ENCODE data around the gene MRPS5. TPM values are rescaled to one million over a fixed set of nuclear protein-coding genes. Genes with fewer than 3 reads are reported as not detected.

Gene MRPS5
- total RNA-seq: 32.9 to 42.4 TPM (median 33.6 TPM) in 3 replicates
- long read RNA-seq, transcript MRPS5-201 (12 exons, 1,652 nt): major isoform, 45 of 51 reads
- long read RNA-seq, partial matches to known transcripts: 2 of 51 reads
- long read RNA-seq, other reads (novel, unspliced or antisense): 1 of 51 reads

GRCh38 chr2:95121407-95122196 lies at the start of gene MRPS5:
Gene MRPS5, minus strand, starts transcription at chr2:95121808. Its CDS starts 17 bp downstream, at chr2:95121791.
- peaks cover 2% of the 10 kb centered on the region for H3K36me3 Mint-ChIP-seq (ENCODE audit: low read depth)
- H3K9me3 Mint-ChIP-seq (ENCODE audit: low read depth): no peaks in the 10 kb centered on the region
- H3K27me3 Mint-ChIP-seq (ENCODE audit: low read depth): no peaks in the 10 kb centered on the region
- peak within 1 kb of the TSS; percentile 89 for H3K27ac Mint-ChIP-seq (ENCODE audit: unreplicated experiment)
- peak; percentile 95 for DNase-seq (ENCODE audit: low spot score)
- peak within 1 kb of the TSS; percentile 94 for H3K4me3 Mint-ChIP-seq (ENCODE audit: unreplicated experiment)
- TF ChIP-seq, protein P1, sequence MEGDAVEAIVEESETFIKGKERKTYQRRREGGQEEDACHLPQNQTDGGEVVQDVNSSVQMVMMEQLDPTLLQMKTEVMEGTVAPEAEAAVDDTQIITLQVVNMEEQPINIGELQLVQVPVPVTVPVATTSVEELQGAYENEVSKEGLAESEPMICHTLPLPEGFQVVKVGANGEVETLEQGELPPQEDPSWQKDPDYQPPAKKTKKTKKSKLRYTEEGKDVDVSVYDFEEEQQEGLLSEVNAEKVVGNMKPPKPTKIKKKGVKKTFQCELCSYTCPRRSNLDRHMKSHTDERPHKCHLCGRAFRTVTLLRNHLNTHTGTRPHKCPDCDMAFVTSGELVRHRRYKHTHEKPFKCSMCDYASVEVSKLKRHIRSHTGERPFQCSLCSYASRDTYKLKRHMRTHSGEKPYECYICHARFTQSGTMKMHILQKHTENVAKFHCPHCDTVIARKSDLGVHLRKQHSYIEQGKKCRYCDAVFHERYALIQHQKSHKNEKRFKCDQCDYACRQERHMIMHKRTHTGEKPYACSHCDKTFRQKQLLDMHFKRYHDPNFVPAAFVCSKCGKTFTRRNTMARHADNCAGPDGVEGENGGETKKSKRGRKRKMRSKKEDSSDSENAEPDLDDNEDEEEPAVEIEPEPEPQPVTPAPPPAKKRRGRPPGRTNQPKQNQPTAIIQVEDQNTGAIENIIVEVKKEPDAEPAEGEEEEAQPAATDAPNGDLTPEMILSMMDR (IDR thresholded peaks at IDR 0.05): peak; percentile 68
- H3K4me1 Mint-ChIP-seq (ENCODE audit: low read depth): peaks cover 35% of the 10 kb centered on the region

- H3K27me3 Mint-ChIP-seq (ENCODE audit: low read depth): no peaks in the 10 kb centered on the region
- no peak for DNase-seq (ENCODE audit: low spot score)
- peaks cover 32% of the 10 kb centered on the region for H3K4me1 Mint-ChIP-seq (ENCODE audit: low read depth)
- peak overlapping the region; percentile 98 for H3K27ac Mint-ChIP-seq (ENCODE audit: unreplicated experiment)
- no peaks in the 10 kb centered on the region for H3K36me3 Mint-ChIP-seq (ENCODE audit: low read depth)
- TF ChIP-seq, protein P1 (IDR thresholded peaks at IDR 0.05): no peak
- H3K9me3 Mint-ChIP-seq (ENCODE audit: low read depth): no peaks in the 10 kb centered on the region
- peak overlapping the region; percentile 99 for H3K4me3 Mint-ChIP-seq (ENCODE audit: unreplicated experiment)
These were observed 44.6 kb upstream of the MRPS5 start for GRCh38 chr2:95166065-95166763.

DNA sequence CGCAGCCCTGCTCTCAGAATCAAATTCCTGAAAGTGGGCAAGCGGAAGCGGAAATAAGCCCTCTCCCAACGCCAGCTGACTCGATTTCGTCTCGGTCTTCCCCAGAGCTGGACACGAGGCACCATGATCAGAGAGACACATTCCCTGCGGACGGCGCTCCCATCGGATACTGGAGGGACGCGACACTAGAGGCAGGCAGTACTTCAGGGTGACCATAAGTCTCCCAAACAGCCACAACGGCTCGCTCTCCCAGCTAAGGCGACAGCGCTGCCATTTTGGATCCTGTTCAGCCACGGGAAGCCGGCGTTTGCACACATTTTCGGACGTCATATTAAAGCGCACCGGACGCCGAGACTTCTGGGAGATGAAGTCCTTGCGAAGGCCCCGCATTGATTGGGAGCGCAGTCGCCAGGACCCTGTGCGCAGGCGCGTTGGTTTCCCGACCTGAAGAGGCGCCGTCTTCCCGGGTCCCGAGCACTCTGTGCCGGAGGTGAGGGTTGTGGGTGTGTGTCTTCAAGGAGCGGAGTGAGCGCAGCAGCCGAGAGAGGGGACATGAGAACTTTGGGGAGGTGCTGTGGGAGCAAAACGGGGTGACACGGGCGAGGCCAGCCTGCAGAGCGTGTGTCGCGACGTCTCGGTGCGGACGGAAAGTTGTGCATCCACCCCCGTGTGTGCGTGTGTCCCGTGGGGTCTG lies 43.9 kb upstream of the MRPS5 start, which contains the start of gene ZNF2:
ZNF2 (plus strand) TSS at position 439 of the 694 bp plus-strand sequence. CDS start 10,418 bp downstream, outside the sequence.
- peaks cover 32% of the 10 kb centered on the region for H3K4me1 Mint-ChIP-seq (ENCODE audit: low read depth)
- H3K27me3 Mint-ChIP-seq (ENCODE audit: low read depth): no peaks in the 10 kb centered on the region
- H3K36me3 Mint-ChIP-seq (ENCODE audit: low read depth): no peaks in the 10 kb centered on the region
- peak; percentile 98 for DNase-seq (ENCODE audit: low spot score)
- TF ChIP-seq, protein P1 (IDR thresholded peaks at IDR 0.05): peak; percentile 33
- H3K4me3 Mint-ChIP-seq (ENCODE audit: unreplicated experiment): peak within 1 kb of the TSS; percentile 99
- no peaks in the 10 kb centered on the region for H3K9me3 Mint-ChIP-seq (ENCODE audit: low read depth)
- peak within 1 kb of the TSS; percentile 98 for H3K27ac Mint-ChIP-seq (ENCODE audit: unreplicated experiment)

DNA sequence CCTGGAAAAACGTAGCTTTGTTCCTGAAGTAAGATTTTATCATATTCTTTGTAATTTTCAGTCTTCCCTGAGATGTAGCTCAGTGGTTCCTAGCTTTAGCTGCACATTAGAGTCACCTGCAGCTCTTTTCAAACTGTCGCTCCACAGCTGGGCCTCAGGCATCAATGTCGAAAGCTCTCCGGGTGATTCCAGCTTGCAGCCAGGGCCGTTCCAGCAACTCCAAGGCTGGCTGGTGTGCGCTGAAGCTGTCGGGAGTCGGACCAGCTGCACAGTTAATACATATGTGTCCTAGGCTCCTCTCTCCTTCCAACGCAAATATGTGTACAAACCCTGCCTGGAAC lies 43.4 kb upstream of the MRPS5 start:
- peak overlapping the region; percentile 99 for H3K4me3 Mint-ChIP-seq (ENCODE audit: unreplicated experiment)
- no peaks in the 10 kb centered on the region for H3K9me3 Mint-ChIP-seq (ENCODE audit: low read depth)
- TF ChIP-seq, protein P1 (IDR thresholded peaks at IDR 0.05): no peak
- H3K36me3 Mint-ChIP-seq (ENCODE audit: low read depth): no peaks in the 10 kb centered on the region
- no peak for DNase-seq (ENCODE audit: low spot score)
- no peaks in the 10 kb centered on the region for H3K27me3 Mint-ChIP-seq (ENCODE audit: low read depth)
- peaks cover 32% of the 10 kb centered on the region for H3K4me1 Mint-ChIP-seq (ENCODE audit: low read depth)
- peak overlapping the region; percentile 98 for H3K27ac Mint-ChIP-seq (ENCODE audit: unreplicated experiment)
